DOHH2 (cell line): ENCODE data around the gene NOD1.

ENCODE experiments used
- EZH2phosphoT487 ChIP-seq: fragments of 200-600 bp; sonication (generic); IDR thresholded peaks from 2 replicates; pipeline ENCODE4 v1.6.1; 2017; ENCODE audit warnings: borderline replicate concordance, mild to moderate bottlenecking, antibody characterized with exemption, low read length, moderate library complexity, mixed read lengths
- TF ChIP-seq, protein P1 (sequence below): fragments of 200-600 bp; sonication (generic); IDR thresholded peaks from one replicate; pipeline ENCODE4 v1.5.1; 2014; ENCODE audit warnings: antibody characterized with exemption, mild to moderate bottlenecking, low read depth, low read length; ENCODE audit not compliant: poor library complexity, severe bottlenecking

DNA sequence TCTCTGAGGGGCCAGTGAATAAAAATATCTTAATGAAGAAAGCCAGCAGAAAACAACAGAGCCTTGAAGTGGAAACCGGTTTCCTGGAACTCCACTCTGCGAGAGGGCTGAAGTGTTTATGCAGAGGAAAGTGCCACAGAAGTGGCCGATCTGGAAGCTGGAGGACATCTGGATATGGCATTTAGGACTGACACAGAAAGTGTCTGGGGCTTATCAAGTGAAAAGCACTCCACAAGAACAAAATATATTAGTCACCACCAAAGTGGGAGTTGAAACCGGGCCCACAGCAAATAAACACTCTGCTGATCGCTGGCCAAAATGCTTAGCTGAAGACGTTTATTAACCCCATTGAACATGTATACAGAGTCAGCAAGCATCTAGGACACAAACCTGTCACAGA lies 7.8 kb downstream of the NOD1 start:
- TF ChIP-seq, protein P1, sequence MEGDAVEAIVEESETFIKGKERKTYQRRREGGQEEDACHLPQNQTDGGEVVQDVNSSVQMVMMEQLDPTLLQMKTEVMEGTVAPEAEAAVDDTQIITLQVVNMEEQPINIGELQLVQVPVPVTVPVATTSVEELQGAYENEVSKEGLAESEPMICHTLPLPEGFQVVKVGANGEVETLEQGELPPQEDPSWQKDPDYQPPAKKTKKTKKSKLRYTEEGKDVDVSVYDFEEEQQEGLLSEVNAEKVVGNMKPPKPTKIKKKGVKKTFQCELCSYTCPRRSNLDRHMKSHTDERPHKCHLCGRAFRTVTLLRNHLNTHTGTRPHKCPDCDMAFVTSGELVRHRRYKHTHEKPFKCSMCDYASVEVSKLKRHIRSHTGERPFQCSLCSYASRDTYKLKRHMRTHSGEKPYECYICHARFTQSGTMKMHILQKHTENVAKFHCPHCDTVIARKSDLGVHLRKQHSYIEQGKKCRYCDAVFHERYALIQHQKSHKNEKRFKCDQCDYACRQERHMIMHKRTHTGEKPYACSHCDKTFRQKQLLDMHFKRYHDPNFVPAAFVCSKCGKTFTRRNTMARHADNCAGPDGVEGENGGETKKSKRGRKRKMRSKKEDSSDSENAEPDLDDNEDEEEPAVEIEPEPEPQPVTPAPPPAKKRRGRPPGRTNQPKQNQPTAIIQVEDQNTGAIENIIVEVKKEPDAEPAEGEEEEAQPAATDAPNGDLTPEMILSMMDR, result no peak
- no peak for TF ChIP-seq EZH2phosphoT487
